Transverse colon (tissue), 4 donors: ENCODE data around the gene GARNL3. TPM values are rescaled to one million over a fixed set of nuclear protein-coding genes. Genes with fewer than 3 reads are reported as not detected.

Source experiments
- DNase-seq: peaks from one replicate; pipeline ENCODE4 v3.0.0-alpha.2; 2019
- H3K27ac ChIP-seq, 4 donors: fragments of 200-600 bp; sonication (generic); 2 replicates each; pipeline ENCODE4 v1.5.1; 2016 to 2018; ENCODE audit warnings: inconsistent platforms in 4 of 4
- H3K27me3 ChIP-seq: fragments of 200-600 bp; sonication (generic); 2 replicates; pipeline ENCODE4 v1.5.1; 2017; ENCODE audit warnings: inconsistent platforms
- H3K36me3 ChIP-seq, 4 donors: fragments of 200-600 bp; sonication (generic); 2 replicates each; pipeline ENCODE4 v1.5.1; 2017 to 2019; ENCODE audit warnings: inconsistent platforms in 4 of 4
- H3K4me1 ChIP-seq, 4 donors: fragments of 200-600 bp; sonication (generic); 2 replicates each; pipeline ENCODE4 v1.5.1; 2017 to 2020; ENCODE audit warnings: inconsistent platforms in 4 of 4
- H3K4me3 ChIP-seq, 4 donors: fragments of 200-600 bp; sonication (generic); 1 replicate in 1 of 4; 2 replicates in 3 of 4; pipeline versions ENCODE4 v1.5.1 to v1.6.1; 2017 to 2019; ENCODE audit warnings: inconsistent platforms in 4 of 4
- H3K9me3 ChIP-seq, 2 donors: fragments of 200-600 bp; sonication (generic); 2 replicates each; pipeline ENCODE4 v1.5.1; 2017 to 2019; ENCODE audit warnings: inconsistent platforms in 2 of 2
- EP300 ChIP-seq: sonication (generic); formaldehyde crosslinking; IDR thresholded peaks from one replicate; pipeline ENCODE4 v1.6.1; 2017; ENCODE audit warnings: antibody characterized with exemption, low read depth
- POLR2A ChIP-seq: fragments of 450-650 bp; IDR thresholded peaks from one replicate; pipeline ENCODE4 v1.6.1; 2016; ENCODE audit warnings: antibody characterized with exemption, mild to moderate bottlenecking, moderate library complexity
- POLR2AphosphoS5 ChIP-seq, 3 donors: sonication (generic); formaldehyde crosslinking; IDR thresholded peaks; one replicate each; pipeline ENCODE4 v1.6.1; 2016; ENCODE audit warnings: antibody characterized with exemption in 3 of 3
- WGBS, 2 donors: methylation state at CpG; one replicate each; pipeline ENCODE4 v1.1.5; 2018; ENCODE audit warnings: low coverage in 1 of 2; 5-methylcytosine and 5-hydroxymethylcytosine counted together
- in situ Hi-C, 4 donors: fragments of 200-750 bp; cut with MboI; loops; one replicate each; pipeline versions ENCODE4 v1.15.0 to v1.15.1; 2017; ENCODE audit warnings: low sequenced_read_pairs in 3 of 4, low pct_ligation_motif_present in 1 of 4, low pct_unique_long_range_greater_than_20kb in 1 of 4
- intact Hi-C: fragments of 100-400 bp; cut with DNase I; formaldehyde crosslinking; loops from one replicate; pipeline ENCODE4 v1.15.1; 2023; ENCODE audit warnings: low total_unique reads
- total RNA-seq, 4 donors: library from RNA; depleted of rRNA; stranded (reverse); fragments of >200 nt; gene quantifications; one replicate each; pipeline ENCODE4 v1.1.0, GENCODE V29; 2016
- TF ChIP-seq, protein P1 (sequence below), 5 experiments: fragments of 200-600 bp in 3 of 5; fragments of 450-650 bp in 2 of 5; sonication (generic) in 3 of 5; IDR thresholded peaks; 1 replicate in 2 of 5; 2 replicates in 3 of 5; pipeline ENCODE4 v1.5.1; 2016 to 2017; ENCODE audit warnings: antibody characterized with exemption in 5 of 5, inconsistent platforms in 3 of 5, mild to moderate bottlenecking in 2 of 5, moderate library complexity in 1 of 5

GARNL3 gene, protein sequence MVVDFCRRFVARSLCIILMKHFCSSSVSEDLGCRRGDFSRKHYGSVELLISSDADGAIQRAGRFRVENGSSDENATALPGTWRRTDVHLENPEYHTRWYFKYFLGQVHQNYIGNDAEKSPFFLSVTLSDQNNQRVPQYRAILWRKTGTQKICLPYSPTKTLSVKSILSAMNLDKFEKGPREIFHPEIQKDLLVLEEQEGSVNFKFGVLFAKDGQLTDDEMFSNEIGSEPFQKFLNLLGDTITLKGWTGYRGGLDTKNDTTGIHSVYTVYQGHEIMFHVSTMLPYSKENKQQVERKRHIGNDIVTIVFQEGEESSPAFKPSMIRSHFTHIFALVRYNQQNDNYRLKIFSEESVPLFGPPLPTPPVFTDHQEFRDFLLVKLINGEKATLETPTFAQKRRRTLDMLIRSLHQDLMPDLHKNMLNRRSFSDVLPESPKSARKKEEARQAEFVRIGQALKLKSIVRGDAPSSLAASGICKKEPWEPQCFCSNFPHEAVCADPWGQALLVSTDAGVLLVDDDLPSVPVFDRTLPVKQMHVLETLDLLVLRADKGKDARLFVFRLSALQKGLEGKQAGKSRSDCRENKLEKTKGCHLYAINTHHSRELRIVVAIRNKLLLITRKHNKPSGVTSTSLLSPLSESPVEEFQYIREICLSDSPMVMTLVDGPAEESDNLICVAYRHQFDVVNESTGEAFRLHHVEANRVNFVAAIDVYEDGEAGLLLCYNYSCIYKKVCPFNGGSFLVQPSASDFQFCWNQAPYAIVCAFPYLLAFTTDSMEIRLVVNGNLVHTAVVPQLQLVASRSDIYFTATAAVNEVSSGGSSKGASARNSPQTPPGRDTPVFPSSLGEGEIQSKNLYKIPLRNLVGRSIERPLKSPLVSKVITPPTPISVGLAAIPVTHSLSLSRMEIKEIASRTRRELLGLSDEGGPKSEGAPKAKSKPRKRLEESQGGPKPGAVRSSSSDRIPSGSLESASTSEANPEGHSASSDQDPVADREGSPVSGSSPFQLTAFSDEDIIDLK
- 10 to 100 TPM in 3 of 4 donors, 1 to 10 TPM in 1; 6.0 to 19.5 (median 11.8) TPM for total RNA-seq

DNA sequence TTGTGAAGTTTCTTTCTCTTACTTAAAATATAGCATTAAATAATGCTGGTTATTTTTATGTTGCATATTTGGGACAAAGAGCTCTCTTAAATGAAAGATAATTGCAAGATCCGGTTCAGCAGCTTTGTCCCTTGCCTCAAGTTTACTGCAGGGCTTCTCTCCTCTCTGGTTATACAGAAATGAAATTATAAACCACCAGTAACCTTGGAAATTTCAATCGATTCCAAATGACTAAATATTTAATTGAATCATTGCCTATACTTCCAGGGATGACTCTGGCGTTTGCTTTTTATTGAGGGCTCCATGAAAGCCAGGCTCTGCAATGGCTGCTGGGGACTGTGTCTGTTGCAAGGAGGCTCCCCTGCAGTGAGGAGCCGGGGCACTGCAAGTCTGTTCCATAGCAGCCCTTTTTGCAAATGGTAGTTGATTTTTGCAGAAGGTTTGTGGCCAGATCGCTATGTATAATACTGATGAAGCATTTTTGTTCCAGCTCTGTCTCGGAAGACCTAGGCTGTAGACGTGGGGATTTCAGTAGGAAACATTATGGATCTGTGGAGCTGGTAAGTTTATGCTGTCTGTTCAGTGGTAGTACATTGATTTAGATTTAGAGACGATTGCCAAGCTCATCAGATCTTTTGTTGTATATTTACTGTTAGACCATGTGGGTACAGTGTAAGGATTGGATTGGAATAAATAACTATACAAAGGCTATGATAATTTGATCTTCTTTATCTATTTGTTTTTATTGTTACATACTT is at the start of gene GARNL3:
Gene GARNL3 (plus strand): TSS at position 313 of the 758 bp plus-strand sequence. CDS start 104 bp downstream, at position 417.
- intact Hi-C loops = no loop called here
- Histone ChIP-seq H3K27ac (no peak within 1 kb of the TSS), H3K4me3 (no peak within 1 kb of the TSS), H3K27me3 (no peaks in the 10 kb centered on the region), H3K4me1 (peaks cover 0 to 16% (median 0%) of the 10 kb centered on the region in 4 donors), H3K9me3 (no peaks in the 10 kb centered on the region), H3K36me3 (no peaks in the 10 kb centered on the region)
- in situ Hi-C loops = no loop called here
- WGBS, 2 donors = 58 to 76% methylated on average over 5 to 8 of the region's 8 CpGs
- TF ChIP-seq EP300 = no peak
- TF ChIP-seq, protein P1, sequence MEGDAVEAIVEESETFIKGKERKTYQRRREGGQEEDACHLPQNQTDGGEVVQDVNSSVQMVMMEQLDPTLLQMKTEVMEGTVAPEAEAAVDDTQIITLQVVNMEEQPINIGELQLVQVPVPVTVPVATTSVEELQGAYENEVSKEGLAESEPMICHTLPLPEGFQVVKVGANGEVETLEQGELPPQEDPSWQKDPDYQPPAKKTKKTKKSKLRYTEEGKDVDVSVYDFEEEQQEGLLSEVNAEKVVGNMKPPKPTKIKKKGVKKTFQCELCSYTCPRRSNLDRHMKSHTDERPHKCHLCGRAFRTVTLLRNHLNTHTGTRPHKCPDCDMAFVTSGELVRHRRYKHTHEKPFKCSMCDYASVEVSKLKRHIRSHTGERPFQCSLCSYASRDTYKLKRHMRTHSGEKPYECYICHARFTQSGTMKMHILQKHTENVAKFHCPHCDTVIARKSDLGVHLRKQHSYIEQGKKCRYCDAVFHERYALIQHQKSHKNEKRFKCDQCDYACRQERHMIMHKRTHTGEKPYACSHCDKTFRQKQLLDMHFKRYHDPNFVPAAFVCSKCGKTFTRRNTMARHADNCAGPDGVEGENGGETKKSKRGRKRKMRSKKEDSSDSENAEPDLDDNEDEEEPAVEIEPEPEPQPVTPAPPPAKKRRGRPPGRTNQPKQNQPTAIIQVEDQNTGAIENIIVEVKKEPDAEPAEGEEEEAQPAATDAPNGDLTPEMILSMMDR (IDR thresholded peaks at IDR 0.05) = no peak
- no peak for TF ChIP-seq POLR2A
- TF ChIP-seq POLR2AphosphoS5 (IDR thresholded peaks at IDR 0.05) = no peak
- DNase-seq = no peak

DNA sequence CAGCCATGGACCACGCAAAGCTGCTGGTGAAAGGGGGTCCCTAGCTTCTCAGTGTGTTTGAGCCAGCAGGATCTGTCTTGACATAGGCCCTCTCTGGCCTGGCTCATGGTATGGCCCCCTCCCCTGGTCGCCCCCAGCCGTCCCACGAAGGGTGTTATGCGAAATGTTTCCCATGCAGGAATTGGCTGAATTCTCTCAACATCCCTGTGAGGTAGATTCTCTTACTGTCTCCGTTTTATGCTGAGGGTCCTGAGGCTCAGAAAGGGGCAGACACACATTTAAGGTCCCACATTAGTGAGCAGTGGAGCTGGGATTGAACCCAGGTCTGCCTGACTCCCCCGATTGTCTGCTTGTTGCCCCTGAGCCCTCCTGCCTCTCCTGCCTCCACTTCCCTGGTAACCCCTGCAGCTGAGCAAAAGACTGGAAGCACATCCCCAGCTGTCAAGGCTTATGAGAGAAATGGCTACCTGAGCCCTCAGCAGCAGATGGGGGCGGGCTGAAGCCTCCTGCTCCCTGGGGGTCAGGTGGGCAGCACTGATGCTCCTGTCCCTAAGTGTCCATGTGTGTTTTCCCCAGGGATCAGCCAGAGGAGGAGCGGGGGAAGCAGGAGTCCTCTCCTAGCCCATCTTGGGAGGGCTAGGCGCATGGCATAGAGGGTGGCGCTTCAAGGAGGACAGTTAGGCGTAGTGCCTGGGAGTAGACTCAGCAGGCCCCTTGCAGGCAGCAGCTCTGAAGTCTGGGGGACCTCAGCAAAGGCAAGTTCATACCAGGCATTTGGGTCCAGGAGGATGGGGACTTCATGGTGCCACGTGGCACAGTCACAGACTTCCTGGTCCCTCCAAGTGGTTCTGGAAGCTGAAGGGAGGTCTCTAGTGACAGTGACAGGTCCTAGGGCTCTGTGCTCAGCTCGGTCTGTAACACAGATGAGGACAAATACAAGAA is 49.0 kb upstream of the GARNL3 start:
- TF ChIP-seq EP300 (no peak), POLR2AphosphoS5 (IDR thresholded peaks at IDR 0.05) (no peak), POLR2A (no peak)
- TF ChIP-seq, protein P1 (IDR thresholded peaks at IDR 0.05) = no peak

DNA sequence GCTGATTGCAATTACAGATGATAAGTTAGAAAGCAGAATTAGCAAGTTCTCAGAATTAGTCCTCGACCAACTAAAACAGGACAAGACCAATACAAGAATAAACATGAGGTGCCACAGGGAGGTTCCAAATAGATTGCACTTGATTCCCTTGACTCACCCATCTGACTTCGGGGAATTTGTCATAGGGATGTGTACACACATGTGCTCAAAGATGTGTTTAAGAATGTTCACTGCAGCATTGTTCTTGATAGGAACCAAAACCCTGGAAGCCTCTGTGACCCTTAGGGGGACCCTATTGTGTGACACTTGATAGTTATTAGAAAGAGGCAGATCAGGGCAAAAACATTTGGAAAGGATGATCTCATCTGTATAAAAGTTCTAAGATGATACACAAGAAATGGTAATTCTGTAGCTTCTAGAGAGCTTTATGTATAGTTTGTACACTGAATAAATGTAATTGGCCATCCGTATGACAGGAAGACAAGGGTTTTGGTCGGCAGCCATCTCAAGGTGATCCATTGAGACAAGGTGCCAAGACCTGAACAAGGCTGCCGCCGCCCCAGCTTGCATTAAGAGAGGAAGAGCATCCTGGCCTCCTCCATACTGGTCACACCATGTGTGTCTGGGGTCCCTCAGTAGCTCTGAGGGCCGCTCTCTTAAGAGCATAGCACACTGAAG is 48.2 kb upstream of the GARNL3 start:
- intact Hi-C loops (loop anchor here (10.0 kb wide), 1 partner anchor 178 kb away; the partner anchor contains the start of gene SLC2A8), in situ Hi-C loops (no loop called here)
- Histone ChIP-seq H3K27me3 (no peaks in the 10 kb centered on the region), H3K4me3 (no peak overlapping the region), H3K9me3 (no peaks in the 10 kb centered on the region), H3K27ac (no peak overlapping the region), H3K4me1 (no peaks in the 10 kb centered on the region), H3K36me3 (no peaks in the 10 kb centered on the region)
- no peak for DNase-seq
- no peak for TF ChIP-seq POLR2A
- TF ChIP-seq, protein P1 (IDR thresholded peaks at IDR 0.05) = no peak
- no peak for TF ChIP-seq EP300
- no peak for TF ChIP-seq POLR2AphosphoS5 (IDR thresholded peaks at IDR 0.05)
- 88 to 92% methylated on average over 6 to 7 of the region's 7 CpGs for WGBS, 2 donors

More for the DNA sequence above, 49.0 kb upstream of the GARNL3 start:
- Histone ChIP-seq H3K27ac (no peak overlapping the region), H3K36me3 (no peaks in the 10 kb centered on the region), H3K27me3 (no peaks in the 10 kb centered on the region), H3K4me1 (no peaks in the 10 kb centered on the region), H3K9me3 (no peaks in the 10 kb centered on the region), H3K4me3 (no peak overlapping the region)
- DNase-seq = no peak
- in situ Hi-C loops = no loop called here
- intact Hi-C loops = loop anchor here (10.0 kb wide), 1 partner anchor 179 kb away; the partner anchor contains the start of gene SLC2A8
- WGBS, 2 donors = 75 to 92% methylated on average over 2 to 14 of the region's 14 CpGs
